ENCODE measurements around the gene B3GALT4.

Gene B3GALT4

GRCh38 chr6:33295621-33296369 lies 18.9 kb downstream of the B3GALT4 start:
- POLR2A ChIA-PET = interaction anchor here (1.5 to 2.4 kb wide), 3 partner anchors 15 to 19 kb away, joined by 5 to 8 read pairs (median 7); partner anchors contain the start of genes B3GALT4 and TAPBP
- no peaks in the 10 kb centered on the region for H3K4me1 ChIP-seq (ENCODE audit: control insufficient read depth, insufficient read depth, low read length)
- peaks cover 0 to 54% of the 10 kb centered on the region in 2 experiments; a peak in 2 of 3 replicates for H3K36me3 ChIP-seq (ENCODE audit: control insufficient read depth in 2 of 2, insufficient read depth in 1 of 2, low read length in 2 of 2)
- no peaks in the 10 kb centered on the region for H3K9me3 ChIP-seq (ENCODE audit: control insufficient read depth, insufficient read depth, low read depth, low read length)
- TF ChIP-seq TCF7L2 (IDR thresholded peaks at IDR 0.05; ENCODE audit: borderline replicate concordance, low read depth, low read length) = no peak
- TF ChIP-seq ZSCAN30 (tag by site-specific recombination; IDR thresholded peaks at IDR 0.05) = no peak
- TF ChIP-seq ZNF704 (tag by site-specific recombination; IDR thresholded peaks at IDR 0.05) = no peak
- TF ChIP-seq, protein P1, sequence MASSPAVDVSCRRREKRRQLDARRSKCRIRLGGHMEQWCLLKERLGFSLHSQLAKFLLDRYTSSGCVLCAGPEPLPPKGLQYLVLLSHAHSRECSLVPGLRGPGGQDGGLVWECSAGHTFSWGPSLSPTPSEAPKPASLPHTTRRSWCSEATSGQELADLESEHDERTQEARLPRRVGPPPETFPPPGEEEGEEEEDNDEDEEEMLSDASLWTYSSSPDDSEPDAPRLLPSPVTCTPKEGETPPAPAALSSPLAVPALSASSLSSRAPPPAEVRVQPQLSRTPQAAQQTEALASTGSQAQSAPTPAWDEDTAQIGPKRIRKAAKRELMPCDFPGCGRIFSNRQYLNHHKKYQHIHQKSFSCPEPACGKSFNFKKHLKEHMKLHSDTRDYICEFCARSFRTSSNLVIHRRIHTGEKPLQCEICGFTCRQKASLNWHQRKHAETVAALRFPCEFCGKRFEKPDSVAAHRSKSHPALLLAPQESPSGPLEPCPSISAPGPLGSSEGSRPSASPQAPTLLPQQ (tag by site-specific recombination; IDR thresholded peaks at IDR 0.05) = no peak
- no peak for TF ChIP-seq MYNN (tag by site-specific recombination; IDR thresholded peaks at IDR 0.05; ENCODE audit: borderline replicate concordance)
- TF ChIP-seq BCL11A (tag by site-specific recombination; IDR thresholded peaks at IDR 0.05; ENCODE audit: low read depth) = peak; percentile 90
- peak; percentile 98 for TF ChIP-seq BCL11B (tag by site-specific recombination; IDR thresholded peaks at IDR 0.05; ENCODE audit: low read depth)
- no peak for TF ChIP-seq HOXA7 (CRISPR knock-in tag; IDR thresholded peaks at IDR 0.05; ENCODE audit: borderline replicate concordance)
- no peak overlapping the region for H3K4me3 ChIP-seq (ENCODE audit: low read depth, low read length)
- CTCF ChIA-PET = interaction anchor here (0.6 to 1.3 kb wide), 5 partner anchors 7 to 145 kb away, joined by 3 to 4 read pairs (median 3); partner anchors contain the start of gene WDR46
- no peak overlapping the region for H3K27ac ChIP-seq (ENCODE audit: extremely low read depth, low read depth, low read length)

- CTCF ChIA-PET = interaction anchor here (0.8 to 1.6 kb wide), 5 partner anchors 8 to 94 kb away, joined by 3 to 9 read pairs (median 4); partner anchors contain the start of genes B3GALT4 and WDR46
Observed at GRCh38 chr6:33296797-33297405, 20.0 kb downstream of the B3GALT4 start.

More at GRCh38 chr6:33296797-33297405, 20.0 kb downstream of the B3GALT4 start:
- Histone ChIP-seq H3K4me3 (ENCODE audit: low read depth, low read length) (no peak overlapping the region), H3K9me3 (ENCODE audit: control insufficient read depth, insufficient read depth, low read depth, low read length) (no peaks in the 10 kb centered on the region), H3K36me3 (ENCODE audit: control insufficient read depth in 2 of 2, insufficient read depth in 1 of 2, low read length in 2 of 2) (peaks cover 4 to 47% of the 10 kb centered on the region in 2 experiments; a peak in 2 of 3 replicates), H3K4me1 (ENCODE audit: control insufficient read depth, insufficient read depth, low read length) (no peaks in the 10 kb centered on the region), H3K27ac (ENCODE audit: extremely low read depth, low read depth, low read length) (no peak overlapping the region)
- POLR2A ChIA-PET = interaction anchor here (1.0 to 3.6 kb wide), 7 partner anchors 9 to 325 kb away, joined by 4 to 57 read pairs (median 50); partner anchors contain the start of genes B3GALT4, PFDN6, RPS18 and TAPBP
- TF ChIP-seq REPIN1 (tag by site-specific recombination; IDR thresholded peaks at IDR 0.05; ENCODE audit: low read depth) (no peak), ZNF707 (tag by site-specific recombination; IDR thresholded peaks at IDR 0.05) (no peak), REST (tag by site-specific recombination; IDR thresholded peaks at IDR 0.05) (no peak), ZNF76 (tag by site-specific recombination; IDR thresholded peaks at IDR 0.05; ENCODE audit: borderline replicate concordance, low read depth) (no peak), ZNF580 (tag by site-specific recombination; IDR thresholded peaks at IDR 0.05) (no peak), ZNF561 (tag by site-specific recombination; IDR thresholded peaks at IDR 0.05; ENCODE audit: borderline replicate concordance) (no peak), ZNF157 (tag by site-specific recombination; IDR thresholded peaks at IDR 0.05) (no peak), ZNF768 (tag by site-specific recombination; IDR thresholded peaks at IDR 0.05) (peak; percentile 96), KLF9 (tag by site-specific recombination; IDR thresholded peaks at IDR 0.05; ENCODE audit: low read depth) (no peak)
